ENCODE data around the gene PODN.

- TF ChIP-seq, protein P1, sequence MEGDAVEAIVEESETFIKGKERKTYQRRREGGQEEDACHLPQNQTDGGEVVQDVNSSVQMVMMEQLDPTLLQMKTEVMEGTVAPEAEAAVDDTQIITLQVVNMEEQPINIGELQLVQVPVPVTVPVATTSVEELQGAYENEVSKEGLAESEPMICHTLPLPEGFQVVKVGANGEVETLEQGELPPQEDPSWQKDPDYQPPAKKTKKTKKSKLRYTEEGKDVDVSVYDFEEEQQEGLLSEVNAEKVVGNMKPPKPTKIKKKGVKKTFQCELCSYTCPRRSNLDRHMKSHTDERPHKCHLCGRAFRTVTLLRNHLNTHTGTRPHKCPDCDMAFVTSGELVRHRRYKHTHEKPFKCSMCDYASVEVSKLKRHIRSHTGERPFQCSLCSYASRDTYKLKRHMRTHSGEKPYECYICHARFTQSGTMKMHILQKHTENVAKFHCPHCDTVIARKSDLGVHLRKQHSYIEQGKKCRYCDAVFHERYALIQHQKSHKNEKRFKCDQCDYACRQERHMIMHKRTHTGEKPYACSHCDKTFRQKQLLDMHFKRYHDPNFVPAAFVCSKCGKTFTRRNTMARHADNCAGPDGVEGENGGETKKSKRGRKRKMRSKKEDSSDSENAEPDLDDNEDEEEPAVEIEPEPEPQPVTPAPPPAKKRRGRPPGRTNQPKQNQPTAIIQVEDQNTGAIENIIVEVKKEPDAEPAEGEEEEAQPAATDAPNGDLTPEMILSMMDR (IDR thresholded peaks at IDR 0.05; ENCODE audit: poor library complexity) = no peak
- no peak for TF ChIP-seq EZH2 (IDR thresholded peaks at IDR 0.05; ENCODE audit: borderline replicate concordance)
Measured at GRCh38 chr1:53049574-53049967, 12.4 kb upstream of the PODN start.

Measured in hepatocyte (in vitro differentiated cells).